ENCODE data around the gene STRIT1. TPM values are rescaled to one million over a fixed set of nuclear protein-coding genes. Genes with fewer than 3 reads are reported as not detected.

Gene STRIT1
- total and polyA plus RNA-seq, 8 donors, result 1.4 TPM; not detected in 7

- DNase-seq, result peak in 1 of 2 donors; percentile 12
- Histone ChIP-seq H3K9me3 (peaks cover 0 to 8% (median 4%) of the 10 kb centered on the region in 4 donors), H3K27ac (no peak overlapping the region), H3K4me3 (no peak overlapping the region), H3K4me1 (no peaks in the 10 kb centered on the region), H3K27me3 (no peaks in the 10 kb centered on the region), H3K36me3 (no peaks in the 10 kb centered on the region)
- intact Hi-C loops (cut with DNase I; ENCODE audit: low total_unique reads), result no loop called here
- 65 to 78% (median 68%) methylated on average over 1 of the region's 1 CpG for WGBS, 5 donors
- TF ChIP-seq EP300 (IDR thresholded peaks at IDR 0.05) (no peak), POLR2A (IDR thresholded peaks at IDR 0.05) (no peak), POLR2AphosphoS5 (IDR thresholded peaks at IDR 0.05) (no peak)
Observed at GRCh38 chr3:155244216-155244615, 49.3 kb downstream of the STRIT1 start.

- no peaks in the 10 kb centered on the region for H3K36me3 ChIP-seq
- WGBS, 5 donors, result 56 to 88% (median 82%) methylated on average over 2 of the region's 2 CpGs
- intact Hi-C loops (cut with DNase I; ENCODE audit: low total_unique reads), result no loop called here
- no peak overlapping the region for H3K4me3 ChIP-seq
- no peaks in the 10 kb centered on the region for H3K27me3 ChIP-seq
- DNase-seq, result no peak
- H3K4me1 ChIP-seq, result no peaks in the 10 kb centered on the region
- no peak overlapping the region for H3K27ac ChIP-seq
- H3K9me3 ChIP-seq, result peaks cover 0 to under 1% (median 0%) of the 10 kb centered on the region in 4 donors
- TF ChIP-seq POLR2A (IDR thresholded peaks at IDR 0.05), result no peak
- no peak for TF ChIP-seq EP300 (IDR thresholded peaks at IDR 0.05)
Observed at GRCh38 chr3:155243512-155243921, 50.0 kb downstream of the STRIT1 start.

GRCh38 chr3:155242342-155242741 is 51.1 kb downstream of the STRIT1 start:
- H3K36me3 ChIP-seq, result no peaks in the 10 kb centered on the region
- H3K27ac ChIP-seq, result no peak overlapping the region
- intact Hi-C loops (cut with DNase I; ENCODE audit: low total_unique reads), result no loop called here
- TF ChIP-seq EP300 (IDR thresholded peaks at IDR 0.05) (no peak), POLR2AphosphoS5 (IDR thresholded peaks at IDR 0.05) (no peak), POLR2A (IDR thresholded peaks at IDR 0.05) (no peak), CTCF (IDR thresholded peaks at IDR 0.05) (no peak)
- DNase-seq, result no peak
- no peak overlapping the region for H3K4me3 ChIP-seq
- H3K9me3 ChIP-seq, result no peaks in the 10 kb centered on the region
- H3K4me1 ChIP-seq, result no peaks in the 10 kb centered on the region
- H3K27me3 ChIP-seq, result no peaks in the 10 kb centered on the region

GRCh38 chr3:155241579-155241978 is 51.9 kb downstream of the STRIT1 start:
- intact Hi-C loops (cut with DNase I; ENCODE audit: low total_unique reads), result no loop called here
- Histone ChIP-seq H3K36me3 (no peaks in the 10 kb centered on the region), H3K27me3 (no peaks in the 10 kb centered on the region), H3K4me3 (no peak overlapping the region), H3K9me3 (no peaks in the 10 kb centered on the region), H3K27ac (no peak overlapping the region), H3K4me1 (no peaks in the 10 kb centered on the region)
- 54 to 66% (median 60%) methylated on average over 4 of the region's 4 CpGs for WGBS, 5 donors
- TF ChIP-seq POLR2A (IDR thresholded peaks at IDR 0.05) (no peak), POLR2AphosphoS5 (IDR thresholded peaks at IDR 0.05) (no peak), CTCF (IDR thresholded peaks at IDR 0.05) (no peak), EP300 (IDR thresholded peaks at IDR 0.05) (no peak)
- DNase-seq, result peak in 1 of 2 donors; percentile 50

Other genes starting within 250 kb of the STRIT1 start
- 10 to 100 TPM in 2 of 5 donors, 1 to 10 TPM in 1, under 1 TPM in 1, not detected in 1; under 0.01 to 49.4 (median 9.3) TPM for gene MME, start 213.4 kb downstream of the STRIT1 start, total RNA-seq
- 1 to 10 TPM in 2 of 3 donors, under 1 TPM in 1; 0.76 to 4.5 (median 1.3) TPM for gene MME, start 213.4 kb downstream of the STRIT1 start, polyA plus RNA-seq

All from stomach (tissue), 9 donors.